Measurements from ENCODE around the gene THAP7. TPM values are rescaled to one million over a fixed set of nuclear protein-coding genes. Genes with fewer than 3 reads are reported as not detected.

Gene THAP7
- total and polyA plus RNA-seq, 2 donors (not counting 3 experiments of a cell fraction or from before 2014, with no cell fraction given): 13.5 to 24.4 TPM

- FAIRE-seq: peak; percentile 77
Measured at GRCh38 chr22:21014726-21015465, 13.0 kb upstream of the THAP7 start, which contains the start of gene P2RX6. Gene P2RX6, plus strand, starts transcription at chr22:21015165. Its CDS starts 10 bp downstream, at chr22:21015175.

More at GRCh38 chr22:21014726-21015465, 13.0 kb upstream of the THAP7 start, which contains the start of gene P2RX6:
- dilution Hi-C loops (cut with MboI; ENCODE audit: extremely low pct_ligation_motif_present, low sequenced_read_pairs): no loop called here
- Histone ChIP-seq H3K79me2 (ENCODE audit: control insufficient read depth, insufficient read depth, low read length) (no peaks in the 10 kb centered on the region), H3K9me3 (replicated peaks; ENCODE audit: control insufficient read depth, insufficient read depth, low read length) (no peaks in the 10 kb centered on the region), H2AFZ (ENCODE audit: low read depth, low read length) (peak within 1 kb of the TSS; percentile 85), H3K4me3 (replicated peaks in 1 of 3; ENCODE audit: insufficient read depth in 1 of 3, low read depth in 1 of 3, low read length in 3 of 3) (peak within 1 kb of the TSS; percentile 12 to 47 (median 43)), H3K27me3 (ENCODE audit: control insufficient read depth in 2 of 2, insufficient read depth in 2 of 2, low read length in 2 of 2) (no peaks in the 10 kb centered on the region), H3K9me1 (replicated peaks; ENCODE audit: control insufficient read depth, extremely low read depth, insufficient read depth, low read length) (no peaks in the 10 kb centered on the region), H3K4me1 (ENCODE audit: control insufficient read depth, extremely low read depth, insufficient read depth, low read length) (peaks cover 13% of the 10 kb centered on the region), H3K27ac (ENCODE audit: insufficient read depth, low read depth, low read length) (peak within 1 kb of the TSS; percentile 66), H3K36me3 (ENCODE audit: control insufficient read depth in 2 of 2, extremely low read depth in 1 of 2, insufficient read depth in 2 of 2, low read length in 2 of 2) (no peaks in the 10 kb centered on the region), H3K9ac (replicated peaks; ENCODE audit: extremely low read depth, insufficient read depth, low read length) (peak within 1 kb of the TSS; percentile 69), H4K20me1 (replicated peaks; ENCODE audit: control insufficient read depth, extremely low read depth, insufficient read depth, low read length) (no peaks in the 10 kb centered on the region), H3K4me2 (ENCODE audit: insufficient read depth, low read length) (peak within 1 kb of the TSS; percentile 73)
- intact Hi-C loops (cut with micrococcal nuclease): loop anchor here (1.0 to 2.0 kb wide), 3 partner anchors 13 to 33 kb away; partner anchors contain the start of genes LRRC74B, LZTR1 and THAP7
- BruUV-seq (replicated peaks): no TSS peak
- no peak for DNase-seq (ENCODE audit: low read depth, low spot score)
- POLR2A ChIA-PET: no interaction called here
- CTCF ChIA-PET: interaction anchor here (1.0 to 1.8 kb wide), 2 partner anchors 11 to 129 kb away, joined by 3 to 5 read pairs; no protein-coding TSS in a partner anchor
- TF ChIP-seq POLR2A (IDR thresholded peaks at IDR 0.05; ENCODE audit: low read depth, low read length): no peak
- TF ChIP-seq MAX (IDR thresholded peaks at IDR 0.05; ENCODE audit: insufficient read depth, insufficient read length): no peak
- TF ChIP-seq FOS (IDR thresholded peaks at IDR 0.05; ENCODE audit: borderline replicate concordance, insufficient read depth, low read length): no peak
- TF ChIP-seq CTCF (IDR thresholded peaks at IDR 0.05; ENCODE audit: extremely low read depth in 1 of 2, insufficient read depth in 1 of 2, low read depth in 1 of 2, low read length in 2 of 2): no peak
- TF ChIP-seq MYC (IDR thresholded peaks at IDR 0.05; ENCODE audit: low read depth, low read length): no peak
- TF ChIP-seq GATA2 (IDR thresholded peaks at IDR 0.05; ENCODE audit: insufficient read depth, insufficient read length, low read depth, low read length): no peak
- no peak for TF ChIP-seq POLR2AphosphoS5 (IDR thresholded peaks at IDR 0.05; ENCODE audit: insufficient read depth, low read depth, low read length)
- TF ChIP-seq JUN (IDR thresholded peaks at IDR 0.05; ENCODE audit: borderline replicate concordance, insufficient read depth, insufficient read length, low read depth): no peak
- TF ChIP-seq EZH2 (IDR thresholded peaks at IDR 0.05; ENCODE audit: borderline replicate concordance, low read depth, low read length, severe bottlenecking): no peak

Measured in endothelial cell of umbilical vein (primary cell).